ENCODE data around the gene STX3. TPM values are rescaled to one million over a fixed set of nuclear protein-coding genes. Genes with fewer than 3 reads are reported as not detected.

STX3 gene
- total and polyA plus RNA-seq, 4 donors = 3.3 to 8.5 (median 5.8) TPM

GRCh38 chr11:59713745-59714144, 41.4 kb upstream of the STX3 start, which contains the start of gene OR10V1:
Gene OR10V1 (minus strand): TSS chr11:59713845. CDS start chr11:59713845, 0 bp downstream.
- Histone ChIP-seq H3K4me3 (ENCODE audit: low read depth in 1 of 3, low read length in 3 of 3) (no peak within 1 kb of the TSS), H3K4me1 (ENCODE audit: control insufficient read depth in 4 of 4, insufficient read depth in 4 of 4, low read length in 3 of 4) (no peaks in the 10 kb centered on the region), H3K27me3 (ENCODE audit: control insufficient read depth in 4 of 4, insufficient read depth in 4 of 4, low read length in 3 of 4) (peaks cover 0 to 4% (median 0%) of the 10 kb centered on the region in 4 donors), H3K36me3 (ENCODE audit: control insufficient read depth in 4 of 4, insufficient read depth in 3 of 4, low read depth in 1 of 4, low read length in 3 of 4) (no peaks in the 10 kb centered on the region), H3K27ac (ENCODE audit: low read depth in 1 of 2, low read length in 2 of 2) (no peak within 1 kb of the TSS), H3K9ac (ENCODE audit: low read depth in 1 of 2, low read length in 2 of 2) (no peak within 1 kb of the TSS), H3K9me3 (ENCODE audit: control insufficient read depth in 4 of 4, low read length in 3 of 4) (no peaks in the 10 kb centered on the region)
- DNase-seq (ENCODE audit: low spot score) = no peak
- WGBS = 80% methylated on average over 2 of the region's 2 CpGs
- TF ChIP-seq YY1 (IDR thresholded peaks at IDR 0.05) (no peak), CTCF (IDR thresholded peaks at IDR 0.05; ENCODE audit: low read depth, low read length, missing input control) (no peak)

GRCh38 chr11:59716051-59716450, 39.1 kb upstream of the STX3 start:
- 63% methylated on average over 3 of the region's 3 CpGs for WGBS
- H3K27ac ChIP-seq (ENCODE audit: low read depth in 1 of 2, low read length in 2 of 2) = no peak overlapping the region
- peaks cover 0 to 4% (median 0%) of the 10 kb centered on the region in 4 donors for H3K27me3 ChIP-seq (ENCODE audit: control insufficient read depth in 4 of 4, insufficient read depth in 4 of 4, low read length in 3 of 4)
- TF ChIP-seq, protein P1, sequence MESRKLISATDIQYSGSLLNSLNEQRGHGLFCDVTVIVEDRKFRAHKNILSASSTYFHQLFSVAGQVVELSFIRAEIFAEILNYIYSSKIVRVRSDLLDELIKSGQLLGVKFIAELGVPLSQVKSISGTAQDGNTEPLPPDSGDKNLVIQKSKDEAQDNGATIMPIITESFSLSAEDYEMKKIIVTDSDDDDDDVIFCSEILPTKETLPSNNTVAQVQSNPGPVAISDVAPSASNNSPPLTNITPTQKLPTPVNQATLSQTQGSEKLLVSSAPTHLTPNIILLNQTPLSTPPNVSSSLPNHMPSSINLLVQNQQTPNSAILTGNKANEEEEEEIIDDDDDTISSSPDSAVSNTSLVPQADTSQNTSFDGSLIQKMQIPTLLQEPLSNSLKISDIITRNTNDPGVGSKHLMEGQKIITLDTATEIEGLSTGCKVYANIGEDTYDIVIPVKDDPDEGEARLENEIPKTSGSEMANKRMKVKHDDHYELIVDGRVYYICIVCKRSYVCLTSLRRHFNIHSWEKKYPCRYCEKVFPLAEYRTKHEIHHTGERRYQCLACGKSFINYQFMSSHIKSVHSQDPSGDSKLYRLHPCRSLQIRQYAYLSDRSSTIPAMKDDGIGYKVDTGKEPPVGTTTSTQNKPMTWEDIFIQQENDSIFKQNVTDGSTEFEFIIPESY (IDR thresholded peaks at IDR 0.05) = no peak
- TF ChIP-seq FOXA1 (IDR thresholded peaks at IDR 0.05) (no peak), FOXA2 (IDR thresholded peaks at IDR 0.05) (no peak), RXRA (IDR thresholded peaks at IDR 0.05) (no peak), JUND (IDR thresholded peaks at IDR 0.05) (no peak), YY1 (IDR thresholded peaks at IDR 0.05) (no peak), CTCF (IDR thresholded peaks at IDR 0.05; ENCODE audit: low read depth, low read length, missing input control) (no peak), TAF1 (conservative IDR thresholded peaks at IDR 0.05) (no peak), SP1 (IDR thresholded peaks at IDR 0.05) (no peak), EGR1 (IDR thresholded peaks at IDR 0.05; ENCODE audit: low read depth in 2 of 2) (no peak), HNF4A (conservative IDR thresholded peaks at IDR 0.05) (no peak), REST (IDR thresholded peaks at IDR 0.05) (no peak), NR2F2 (IDR thresholded peaks at IDR 0.05) (no peak), GABPA (IDR thresholded peaks at IDR 0.05 in 1 of 2, conservative IDR thresholded peaks at IDR 0.05 in 1 of 2) (no peak), HNF4G (IDR thresholded peaks at IDR 0.05) (no peak), RAD21 (IDR thresholded peaks at IDR 0.05) (no peak)
- TF ChIP-seq, protein P2, sequence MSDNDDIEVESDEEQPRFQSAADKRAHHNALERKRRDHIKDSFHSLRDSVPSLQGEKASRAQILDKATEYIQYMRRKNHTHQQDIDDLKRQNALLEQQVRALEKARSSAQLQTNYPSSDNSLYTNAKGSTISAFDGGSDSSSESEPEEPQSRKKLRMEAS (IDR thresholded peaks at IDR 0.05) = no peak
- TF ChIP-seq, protein P3, sequence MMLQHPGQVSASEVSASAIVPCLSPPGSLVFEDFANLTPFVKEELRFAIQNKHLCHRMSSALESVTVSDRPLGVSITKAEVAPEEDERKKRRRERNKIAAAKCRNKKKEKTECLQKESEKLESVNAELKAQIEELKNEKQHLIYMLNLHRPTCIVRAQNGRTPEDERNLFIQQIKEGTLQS (IDR thresholded peaks at IDR 0.05) = no peak
- no peak overlapping the region for H3K4me3 ChIP-seq (ENCODE audit: low read depth in 1 of 3, low read length in 3 of 3)
- no peaks in the 10 kb centered on the region for H3K4me1 ChIP-seq (ENCODE audit: control insufficient read depth in 4 of 4, insufficient read depth in 4 of 4, low read length in 3 of 4)
- no peak for DNase-seq (ENCODE audit: low spot score)
- H3K36me3 ChIP-seq (ENCODE audit: control insufficient read depth in 4 of 4, insufficient read depth in 3 of 4, low read depth in 1 of 4, low read length in 3 of 4) = no peaks in the 10 kb centered on the region
- no peaks in the 10 kb centered on the region for H3K9me3 ChIP-seq (ENCODE audit: control insufficient read depth in 4 of 4, low read length in 3 of 4)
- no peak overlapping the region for H3K9ac ChIP-seq (ENCODE audit: low read depth in 1 of 2, low read length in 2 of 2)
